Stimulated activated memory B cell treated with anti-CD40 and anti-IgM and Interleukin-4, amounts not matched to agents 10 μg/mL and 1 μg/mL and 100 μg/mL, for 72 hours (primary cell): ENCODE measurements around the gene BRAT1.

Source experiments
- ATAC-seq: fragments of 150-1000 bp; cut with Tn5 transposase; 2 replicates; pipeline ENCODE4 v1.10.0; 2021
- H3K27ac Mint-ChIP-seq: one replicate; pipeline ENCODE4 v1.8.0; 2022; ENCODE audit warnings: mild to moderate bottlenecking, mixed read lengths
- H3K27me3 Mint-ChIP-seq: one replicate; pipeline ENCODE4 v1.8.0; 2022; ENCODE audit warnings: mixed read lengths
- H3K36me3 Mint-ChIP-seq: one replicate; pipeline ENCODE4 v1.8.0; 2022; ENCODE audit warnings: mixed read lengths
- H3K4me1 Mint-ChIP-seq: one replicate; pipeline ENCODE4 v1.8.0; 2022; ENCODE audit warnings: mixed read lengths
- H3K4me3 Mint-ChIP-seq: one replicate; pipeline ENCODE4 v1.8.0; 2022; ENCODE audit warnings: mild to moderate bottlenecking, moderate library complexity, mixed read lengths
- H3K9me3 Mint-ChIP-seq: one replicate; pipeline ENCODE4 v1.8.0; 2022; ENCODE audit warnings: mixed read lengths

The BRAT1 gene

GRCh38 chr7:2517678-2518507 lies 37.4 kb downstream of the BRAT1 start:
- H3K4me1 Mint-ChIP-seq, result peaks cover 44% of the 10 kb centered on the region
- peaks cover 7% of the 10 kb centered on the region for H3K36me3 Mint-ChIP-seq
- peak overlapping the region; percentile 46 for H3K27ac Mint-ChIP-seq
- H3K27me3 Mint-ChIP-seq, result no peaks in the 10 kb centered on the region
- no peak for ATAC-seq
- H3K9me3 Mint-ChIP-seq, result no peaks in the 10 kb centered on the region
- peak overlapping the region; percentile 54 for H3K4me3 Mint-ChIP-seq

- H3K9me3 Mint-ChIP-seq, result no peaks in the 10 kb centered on the region
- H3K27ac Mint-ChIP-seq, result peak overlapping the region; percentile 46
- H3K4me1 Mint-ChIP-seq, result peaks cover 44% of the 10 kb centered on the region
- no peak for ATAC-seq
- peaks cover 4% of the 10 kb centered on the region for H3K36me3 Mint-ChIP-seq
- H3K27me3 Mint-ChIP-seq, result no peaks in the 10 kb centered on the region
- no peak overlapping the region for H3K4me3 Mint-ChIP-seq
Observed at GRCh38 chr7:2517026-2517425, 38.3 kb downstream of the BRAT1 start.

GRCh38 chr7:2516194-2516555 lies 39.1 kb downstream of the BRAT1 start:
- H3K9me3 Mint-ChIP-seq, result no peaks in the 10 kb centered on the region
- no peaks in the 10 kb centered on the region for H3K36me3 Mint-ChIP-seq
- no peak for ATAC-seq
- peaks cover 45% of the 10 kb centered on the region for H3K4me1 Mint-ChIP-seq
- H3K4me3 Mint-ChIP-seq, result no peak overlapping the region
- H3K27me3 Mint-ChIP-seq, result no peaks in the 10 kb centered on the region
- no peak overlapping the region for H3K27ac Mint-ChIP-seq

GRCh38 chr7:2515424-2516193 lies 39.7 kb downstream of the BRAT1 start:
- H3K4me1 Mint-ChIP-seq, result peaks cover 50% of the 10 kb centered on the region
- H3K27ac Mint-ChIP-seq, result no peak overlapping the region
- no peaks in the 10 kb centered on the region for H3K36me3 Mint-ChIP-seq
- ATAC-seq, result no peak
- H3K9me3 Mint-ChIP-seq, result no peaks in the 10 kb centered on the region
- no peak overlapping the region for H3K4me3 Mint-ChIP-seq
- H3K27me3 Mint-ChIP-seq, result no peaks in the 10 kb centered on the region

- no peak overlapping the region for H3K4me3 Mint-ChIP-seq
- H3K27me3 Mint-ChIP-seq, result no peaks in the 10 kb centered on the region
- no peaks in the 10 kb centered on the region for H3K36me3 Mint-ChIP-seq
- H3K27ac Mint-ChIP-seq, result no peak overlapping the region
- ATAC-seq, result no peak
- no peaks in the 10 kb centered on the region for H3K9me3 Mint-ChIP-seq
- peaks cover 53% of the 10 kb centered on the region for H3K4me1 Mint-ChIP-seq
Observed at GRCh38 chr7:2514473-2515423, 40.6 kb downstream of the BRAT1 start.

- Mint-ChIP-seq H3K27ac (peak overlapping the region; percentile 99), H3K36me3 (no peaks in the 10 kb centered on the region), H3K4me1 (peaks cover 63% of the 10 kb centered on the region), H3K4me3 (no peak overlapping the region), H3K9me3 (no peaks in the 10 kb centered on the region), H3K27me3 (no peaks in the 10 kb centered on the region)
- ATAC-seq, result no peak
Observed at GRCh38 chr7:2513702-2514101, 41.6 kb downstream of the BRAT1 start.

GRCh38 chr7:2512713-2513112 lies 42.6 kb downstream of the BRAT1 start:
- Mint-ChIP-seq H3K27ac (peak overlapping the region; percentile 99), H3K36me3 (no peaks in the 10 kb centered on the region), H3K4me1 (peaks cover 65% of the 10 kb centered on the region), H3K9me3 (no peaks in the 10 kb centered on the region), H3K4me3 (peak overlapping the region; percentile 41), H3K27me3 (no peaks in the 10 kb centered on the region)
- ATAC-seq, result no peak

- H3K27me3 Mint-ChIP-seq, result no peaks in the 10 kb centered on the region
- H3K4me1 Mint-ChIP-seq, result peaks cover 65% of the 10 kb centered on the region
- peak overlapping the region; percentile 66 for H3K4me3 Mint-ChIP-seq
- H3K36me3 Mint-ChIP-seq, result no peaks in the 10 kb centered on the region
- H3K9me3 Mint-ChIP-seq, result no peaks in the 10 kb centered on the region
- peak overlapping the region; percentile 99 for H3K27ac Mint-ChIP-seq
- peak; percentile 9 for ATAC-seq
Observed at GRCh38 chr7:2512179-2512661, 43.1 kb downstream of the BRAT1 start.

- ATAC-seq, result no peak
- Mint-ChIP-seq H3K4me3 (peak overlapping the region; percentile 66), H3K36me3 (no peaks in the 10 kb centered on the region), H3K27ac (peak overlapping the region; percentile 99), H3K9me3 (no peaks in the 10 kb centered on the region), H3K4me1 (peaks cover 66% of the 10 kb centered on the region), H3K27me3 (no peaks in the 10 kb centered on the region)
Observed at GRCh38 chr7:2511769-2512168, 43.6 kb downstream of the BRAT1 start.

GRCh38 chr7:2510909-2511768 lies 44.2 kb downstream of the BRAT1 start:
- Mint-ChIP-seq H3K27me3 (no peaks in the 10 kb centered on the region), H3K4me3 (peak overlapping the region; percentile 79)

GRCh38 chr7:2510130-2510776 lies 45.1 kb downstream of the BRAT1 start:
- no peak for ATAC-seq
- H3K9me3 Mint-ChIP-seq, result no peaks in the 10 kb centered on the region
- H3K4me3 Mint-ChIP-seq, result peak overlapping the region; percentile 79
- H3K27ac Mint-ChIP-seq, result peak overlapping the region; percentile 99
- H3K27me3 Mint-ChIP-seq, result no peaks in the 10 kb centered on the region
- peaks cover 66% of the 10 kb centered on the region for H3K4me1 Mint-ChIP-seq
- no peaks in the 10 kb centered on the region for H3K36me3 Mint-ChIP-seq

More at GRCh38 chr7:2510909-2511768, 44.2 kb downstream of the BRAT1 start:
- peak; percentile 81 for ATAC-seq
- peak overlapping the region; percentile 99 for H3K27ac Mint-ChIP-seq
- no peaks in the 10 kb centered on the region for H3K9me3 Mint-ChIP-seq
- H3K4me1 Mint-ChIP-seq, result peaks cover 66% of the 10 kb centered on the region
- H3K36me3 Mint-ChIP-seq, result no peaks in the 10 kb centered on the region

- no peak for ATAC-seq
- peaks cover 66% of the 10 kb centered on the region for H3K4me1 Mint-ChIP-seq
- no peaks in the 10 kb centered on the region for H3K9me3 Mint-ChIP-seq
- H3K27ac Mint-ChIP-seq, result peak overlapping the region; percentile 99
- peak overlapping the region; percentile 54 for H3K4me3 Mint-ChIP-seq
- no peaks in the 10 kb centered on the region for H3K27me3 Mint-ChIP-seq
- H3K36me3 Mint-ChIP-seq, result no peaks in the 10 kb centered on the region
Observed at GRCh38 chr7:2509298-2509906, 45.9 kb downstream of the BRAT1 start.
